HG03342 (cell line): ENCODE results near the gene MRM2.

Experiments used
- ATAC-seq: cut with Tn5 transposase; IDR thresholded peaks from one replicate; pipeline ENCODE4 v1.9.1; 2021; ENCODE audit warnings: mild to moderate bottlenecking, moderate library complexity; ENCODE audit not compliant: unreplicated experiment

MRM2 gene

GRCh38 chr7:2225336-2225735, 16.7 kb downstream of the MRM2 start:
- ATAC-seq: no peak

DNA sequence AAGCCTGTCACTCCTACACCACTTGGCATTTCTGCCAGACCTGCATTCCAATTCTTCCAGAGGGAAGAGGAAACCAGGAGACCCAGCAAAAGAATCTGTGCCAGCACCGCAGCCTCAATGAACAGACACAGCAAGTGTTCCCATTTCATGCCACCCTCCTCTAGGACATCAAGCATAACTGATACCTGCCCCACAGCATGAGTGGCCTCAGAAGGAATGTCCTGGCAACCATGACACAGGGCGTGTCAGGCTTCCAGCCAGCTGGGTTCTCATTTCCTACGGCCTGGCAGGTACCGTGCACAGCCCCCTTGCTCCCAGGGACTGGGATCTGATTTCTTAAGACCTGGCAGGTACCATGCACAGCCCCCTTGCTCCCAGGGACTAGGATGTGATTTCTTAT, 17.1 kb downstream of the MRM2 start:
- ATAC-seq: no peak

GRCh38 chr7:2224491-2224928, 17.5 kb downstream of the MRM2 start:
- no peak for ATAC-seq

- no peak for ATAC-seq
Observed at GRCh38 chr7:2223321-2223720, 18.7 kb downstream of the MRM2 start.

GRCh38 chr7:2222516-2222915, 19.5 kb downstream of the MRM2 start:
- ATAC-seq: no peak

- ATAC-seq: no peak
Observed at GRCh38 chr7:2220954-2221353, 21.1 kb downstream of the MRM2 start.

DNA sequence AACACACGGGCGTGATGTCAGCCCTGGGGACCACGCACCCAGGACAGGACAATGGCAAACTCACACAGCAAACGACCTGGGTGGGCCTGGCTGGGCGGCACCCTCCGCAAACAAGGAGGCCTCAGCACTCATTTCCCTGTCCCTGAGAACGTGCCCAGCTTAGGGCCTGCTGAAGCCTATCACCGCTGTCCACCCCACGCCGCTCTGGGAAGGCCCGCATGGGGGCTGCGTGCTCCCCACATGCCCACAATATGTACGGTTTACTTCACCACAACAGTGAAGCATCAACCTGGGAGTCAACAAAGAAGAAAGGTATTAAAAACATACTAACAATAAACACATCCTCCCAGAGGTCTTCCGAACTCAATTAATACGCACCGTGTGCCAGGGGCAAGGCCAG, 21.5 kb downstream of the MRM2 start:
- no peak for ATAC-seq

DNA sequence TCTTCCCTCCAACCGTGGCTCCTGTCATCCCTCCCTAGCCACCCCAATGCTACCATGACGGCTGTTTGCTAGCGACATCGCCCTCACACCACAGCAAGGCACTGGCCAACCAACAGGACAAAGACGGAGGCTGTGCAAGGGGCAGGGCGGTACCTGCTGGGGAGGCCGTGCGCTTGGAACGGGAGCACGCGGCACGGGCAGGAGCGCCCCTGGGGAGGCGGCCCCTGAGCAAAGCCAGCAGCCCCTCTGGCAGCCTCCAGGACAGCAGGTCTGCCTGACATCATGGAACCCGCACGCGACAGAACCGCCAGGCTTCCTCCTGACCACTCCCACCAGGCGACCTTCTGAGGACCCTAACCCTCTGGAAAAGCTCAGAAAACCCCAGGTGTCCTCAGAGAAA, 22.0 kb downstream of the MRM2 start:
- ATAC-seq: no peak

GRCh38 chr7:2219606-2220005, 22.4 kb downstream of the MRM2 start:
- ATAC-seq: no peak

- no peak for ATAC-seq
Observed at GRCh38 chr7:2219136-2219535, 22.9 kb downstream of the MRM2 start.

DNA sequence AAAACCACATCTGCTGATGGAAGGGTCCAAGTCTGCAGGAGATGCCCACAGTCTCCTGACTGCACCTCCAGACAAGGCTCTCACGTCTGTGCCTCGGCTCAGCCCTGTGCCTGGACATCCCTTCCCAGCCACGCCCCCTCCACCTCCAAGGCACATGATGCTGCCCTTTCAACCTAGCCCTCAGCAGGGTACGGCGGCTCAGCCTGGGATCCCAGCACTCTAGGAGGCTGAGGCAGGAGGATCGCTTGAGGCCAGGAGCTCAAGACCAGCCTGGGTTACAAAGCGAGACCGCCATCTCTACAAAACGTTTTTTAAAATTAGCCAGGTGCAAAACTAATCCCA, 23.6 kb downstream of the MRM2 start:
- ATAC-seq: no peak

GRCh38 chr7:2217716-2218443, 24.1 kb downstream of the MRM2 start:
- no peak for ATAC-seq

DNA sequence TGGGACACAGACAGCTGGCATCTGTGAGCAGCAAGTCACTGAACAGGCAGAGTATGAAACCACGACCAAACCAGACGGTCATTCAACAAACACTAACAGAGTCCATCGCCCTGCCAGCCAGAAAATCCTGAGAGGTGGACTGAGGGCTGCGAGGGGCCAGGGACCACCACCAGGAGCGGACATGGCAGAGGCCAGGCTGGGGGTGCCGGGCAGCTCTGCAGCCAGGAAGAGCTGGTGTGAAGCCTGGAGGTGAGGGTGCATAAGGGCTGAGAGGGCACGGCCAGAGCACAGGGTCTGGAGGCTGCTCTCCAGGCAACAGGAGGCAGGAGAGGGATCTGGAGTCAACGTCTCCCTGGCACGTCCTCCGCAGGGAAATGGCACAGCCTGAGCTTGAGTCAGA, 24.8 kb downstream of the MRM2 start:
- no peak for ATAC-seq

DNA sequence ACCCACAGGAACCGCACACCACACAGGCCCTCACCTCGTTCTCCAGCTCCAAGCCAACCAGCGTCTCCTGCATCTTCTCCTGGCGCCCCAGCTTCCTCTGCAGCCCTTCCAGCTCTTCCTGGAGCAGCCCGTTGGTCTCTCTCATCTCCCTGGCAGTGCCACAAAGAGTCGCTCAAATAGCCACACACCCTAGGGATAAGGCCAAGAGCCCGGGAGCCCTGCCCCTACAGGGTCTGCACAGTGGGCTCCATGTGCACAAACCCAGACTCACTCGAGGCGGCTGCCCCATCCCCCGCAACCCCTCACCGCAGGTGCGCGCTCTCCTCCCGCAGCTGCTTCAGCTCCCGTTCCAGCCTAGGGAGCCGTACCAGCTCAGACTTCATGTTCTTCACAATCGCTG, 26.2 kb downstream of the MRM2 start:
- ATAC-seq: no peak

- ATAC-seq: no peak
Observed at GRCh38 chr7:2214636-2215035, 27.4 kb downstream of the MRM2 start.

- no peak for ATAC-seq
Observed at GRCh38 chr7:2213551-2214215, 28.3 kb downstream of the MRM2 start.

- no peak for ATAC-seq
Observed at GRCh38 chr7:2212906-2213305, 29.1 kb downstream of the MRM2 start.

DNA sequence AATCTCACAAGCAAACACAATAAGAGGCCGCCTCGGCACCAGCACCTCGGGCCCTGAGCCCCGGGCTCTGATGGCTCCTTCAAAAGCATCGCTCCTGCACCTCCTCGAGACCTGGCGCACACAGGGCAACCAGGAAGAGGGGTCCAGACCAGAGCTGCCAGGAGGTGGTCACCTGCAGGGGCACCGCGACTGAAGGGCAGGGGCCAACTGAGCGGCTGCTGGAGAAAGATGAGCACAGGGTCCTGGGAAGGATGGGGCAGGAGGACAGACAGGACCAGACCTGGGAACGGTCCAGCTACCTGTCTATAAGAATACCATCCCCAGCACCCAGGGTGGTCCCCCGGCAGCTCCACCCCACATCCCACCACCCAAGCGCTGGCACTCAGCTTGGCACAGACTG, 30.1 kb downstream of the MRM2 start:
- no peak for ATAC-seq

GRCh38 chr7:2211259-2211880, 30.6 kb downstream of the MRM2 start:
- no peak for ATAC-seq

GRCh38 chr7:2210551-2211258, 31.3 kb downstream of the MRM2 start:
- no peak for ATAC-seq

DNA sequence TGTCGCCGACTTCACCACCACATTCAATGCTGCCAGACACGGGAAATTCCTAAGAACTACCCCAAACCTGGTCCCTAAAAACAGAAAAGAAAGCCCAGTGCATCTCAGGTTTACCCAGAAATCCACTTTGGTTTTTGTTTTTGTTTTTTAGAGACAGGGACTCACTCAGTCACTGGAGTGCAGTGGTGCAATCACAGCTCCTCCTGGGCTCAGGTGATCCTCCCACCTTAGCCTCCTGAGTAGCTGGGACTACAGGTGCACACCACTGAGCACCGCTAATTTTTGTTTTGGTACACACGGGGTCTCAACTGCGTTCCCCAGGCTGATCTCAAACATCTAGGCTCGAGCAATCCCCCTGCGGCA, 32.1 kb downstream of the MRM2 start:
- no peak for ATAC-seq
